HG02798 (cell line): ENCODE measurements around the gene PLIN1.

ENCODE experiments used
- ATAC-seq: cut with Tn5 transposase; IDR thresholded peaks from one replicate; pipeline ENCODE4 v1.9.1; 2021; ENCODE audit warnings: mild to moderate bottlenecking; ENCODE audit not compliant: unreplicated experiment, poor library complexity

Gene PLIN1

DNA sequence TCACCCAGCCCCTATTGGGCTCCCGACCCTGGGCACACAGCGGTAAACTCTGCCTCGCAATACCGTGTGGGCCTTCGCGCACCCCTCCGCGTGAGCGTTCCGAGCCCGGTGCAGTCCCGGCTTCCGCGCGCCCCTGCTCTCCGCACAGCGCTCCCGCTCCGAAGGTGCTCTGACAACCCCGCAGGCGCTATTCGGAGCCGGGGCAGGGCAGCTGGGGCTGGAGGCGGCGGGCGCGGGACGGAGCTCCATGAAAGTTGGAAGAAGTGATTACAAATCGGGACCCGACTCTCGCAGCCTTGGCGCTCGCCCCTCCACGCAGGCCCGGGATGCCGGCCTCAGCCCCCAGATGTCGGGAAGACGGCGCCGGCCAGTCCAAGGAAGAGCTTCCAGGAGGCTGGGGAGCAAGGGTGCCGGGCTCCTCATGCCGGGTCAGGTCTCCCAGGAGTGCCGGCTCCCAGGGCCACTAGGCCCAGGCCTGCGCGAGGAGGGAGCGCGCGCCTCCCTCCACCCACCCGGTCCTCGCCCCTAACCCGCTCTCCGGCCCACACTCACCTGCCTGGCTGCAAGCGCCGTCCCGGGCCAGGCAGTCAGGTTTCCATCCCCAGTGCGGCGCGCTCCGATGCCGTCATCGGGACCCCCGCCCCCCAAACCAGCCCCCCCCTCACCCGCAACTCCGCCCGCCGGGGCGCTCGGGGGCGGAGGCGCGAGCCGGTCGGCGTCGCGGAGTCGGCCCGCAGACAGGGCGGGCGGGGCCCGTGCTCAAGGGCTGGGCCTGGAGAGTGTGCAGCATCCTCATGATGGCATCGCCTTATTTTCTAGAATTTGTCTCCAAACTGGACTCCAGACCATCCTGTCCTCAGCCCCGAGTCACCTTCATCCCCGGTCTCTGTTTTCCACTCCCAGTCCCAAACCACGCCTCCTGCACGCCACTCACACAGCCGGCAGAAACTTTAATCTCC, 24.0 kb downstream of the PLIN1 start, which contains the start of gene KIF7:
KIF7 (minus strand) TSS at position 621 of the 959 bp plus-strand sequence. CDS start 2,537 bp downstream, outside the sequence.
- ATAC-seq: no peak

DNA sequence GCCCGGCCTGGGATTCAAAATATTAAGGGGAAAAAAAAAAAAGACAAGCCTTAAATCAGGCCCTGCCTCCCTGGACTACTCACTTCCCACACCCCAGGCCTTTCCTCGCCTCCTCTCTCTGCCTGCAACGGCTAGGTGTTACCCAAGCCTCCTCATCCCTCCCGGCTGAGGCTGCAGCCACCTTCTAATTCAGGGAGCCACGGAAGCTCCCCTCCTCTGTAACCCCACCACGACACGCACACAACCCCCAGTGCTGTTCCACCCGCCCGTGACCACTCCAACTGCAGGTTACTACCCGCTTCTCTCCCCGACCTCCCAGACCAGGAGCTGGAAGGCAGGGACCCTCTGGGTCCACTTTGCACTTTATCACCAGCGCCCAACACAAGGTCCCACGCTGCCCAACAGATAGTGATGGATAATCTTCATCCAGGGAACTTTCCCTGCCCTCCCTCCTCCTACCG, 24.8 kb downstream of the PLIN1 start:
- ATAC-seq: no peak

DNA sequence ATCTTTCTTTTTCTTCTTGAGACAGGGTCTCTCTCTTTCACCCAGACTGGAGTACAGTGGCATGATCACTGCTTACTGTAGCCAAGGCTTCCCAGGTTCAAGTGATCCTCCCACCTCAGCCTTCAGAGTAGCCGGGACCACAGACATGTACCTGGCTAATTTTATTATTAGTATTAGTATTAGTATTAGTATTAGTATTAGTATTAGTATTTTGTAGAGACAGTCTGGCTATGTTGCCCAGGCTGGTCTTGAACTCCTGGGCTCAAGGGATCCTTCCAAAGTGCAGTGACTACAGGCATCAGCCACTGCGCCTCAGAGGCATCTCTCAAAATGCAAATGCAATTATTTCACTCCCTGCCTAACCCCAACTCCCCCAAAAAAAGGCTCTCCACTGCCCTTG, 25.6 kb downstream of the PLIN1 start:
- no peak for ATAC-seq

DNA sequence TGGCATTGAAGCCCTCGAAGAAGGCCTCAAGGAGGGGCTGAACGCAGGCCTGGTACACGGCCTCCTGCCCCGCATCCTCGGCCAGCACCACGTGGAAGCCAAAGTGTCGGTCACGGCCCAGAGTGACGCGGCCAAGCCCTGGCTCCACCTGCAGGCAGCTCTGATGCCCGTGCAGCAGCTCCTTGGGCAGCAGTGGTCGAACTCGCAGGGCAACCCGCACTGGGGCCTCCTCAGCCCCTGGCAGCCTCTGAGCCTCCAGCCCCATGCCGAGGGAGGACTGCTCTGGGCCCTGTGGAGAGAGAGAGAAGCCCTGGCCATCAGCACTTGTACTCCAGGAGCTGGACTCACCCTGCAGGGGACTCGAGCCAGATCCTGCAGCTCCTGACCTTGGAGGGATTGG, 26.5 kb downstream of the PLIN1 start:
- no peak for ATAC-seq

DNA sequence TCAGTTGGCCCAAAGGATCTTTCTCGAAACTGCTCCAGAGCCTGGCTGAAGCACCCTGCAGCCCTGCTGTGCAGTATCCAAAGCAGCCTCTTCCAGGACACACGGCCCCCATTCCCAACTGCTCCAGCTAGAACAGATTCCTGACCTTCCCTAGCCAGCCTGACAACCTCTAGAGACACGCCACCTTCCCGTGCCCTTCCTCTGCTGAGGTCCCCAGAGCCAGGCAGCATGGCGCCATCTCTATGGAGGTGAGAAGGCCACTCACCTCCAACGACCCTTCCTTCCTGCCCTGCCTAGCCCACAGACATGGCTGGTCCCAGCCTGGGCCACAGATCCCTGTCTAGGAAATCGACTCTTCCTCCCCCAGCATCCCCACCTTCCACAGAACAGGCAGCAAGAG, 27.0 kb downstream of the PLIN1 start:
- ATAC-seq: no peak

DNA sequence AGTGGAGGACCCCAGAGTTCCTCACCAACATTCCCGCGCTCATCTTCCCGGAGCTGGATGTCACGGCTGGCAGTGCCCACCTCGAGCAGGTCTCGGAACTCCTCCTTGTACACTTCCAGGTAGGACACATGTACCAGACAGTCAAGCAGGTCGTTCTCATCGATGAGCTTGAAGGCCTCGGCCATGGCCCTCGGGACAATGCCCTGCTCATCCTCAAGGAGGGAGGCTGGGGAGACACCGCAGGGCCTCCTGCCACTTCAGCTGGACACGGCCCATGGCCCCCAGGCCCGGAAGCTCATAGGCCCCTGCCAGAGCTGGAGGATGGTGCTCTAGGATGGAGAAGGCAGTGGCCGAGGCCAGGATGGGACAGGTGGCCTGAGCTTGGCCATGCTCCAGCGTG, 29.5 kb downstream of the PLIN1 start:
- ATAC-seq: no peak

DNA sequence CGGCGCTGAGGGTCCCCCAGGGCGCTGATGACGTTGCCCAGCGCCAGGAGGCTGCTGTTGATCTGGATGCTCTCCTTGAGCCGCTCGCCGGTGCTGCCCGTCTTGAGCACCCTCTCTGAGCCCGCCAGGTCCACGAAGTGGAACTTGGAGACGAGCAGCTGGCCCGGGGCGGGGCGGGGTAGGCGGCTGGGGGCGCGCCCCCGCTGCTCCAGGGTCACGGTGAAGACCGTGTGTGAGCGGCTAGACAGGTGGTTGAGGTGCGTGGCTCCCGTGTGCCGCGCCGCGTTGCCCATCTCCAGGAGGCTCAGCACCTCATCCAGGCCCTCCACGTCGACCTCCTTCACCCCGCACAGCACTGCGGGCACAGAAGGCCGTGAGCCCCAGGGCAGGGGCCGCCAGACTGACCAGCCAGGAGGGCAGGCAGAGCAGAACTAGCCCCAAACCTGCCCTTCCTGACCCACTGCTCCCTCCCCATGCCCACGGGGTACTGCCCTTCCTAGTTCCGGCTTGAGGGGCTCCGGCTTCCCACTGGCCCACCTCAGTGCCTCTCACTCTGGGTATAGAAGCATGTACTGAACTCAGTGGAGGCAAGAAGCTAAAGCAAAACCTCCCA, 30.0 kb downstream of the PLIN1 start:
- ATAC-seq: no peak

DNA sequence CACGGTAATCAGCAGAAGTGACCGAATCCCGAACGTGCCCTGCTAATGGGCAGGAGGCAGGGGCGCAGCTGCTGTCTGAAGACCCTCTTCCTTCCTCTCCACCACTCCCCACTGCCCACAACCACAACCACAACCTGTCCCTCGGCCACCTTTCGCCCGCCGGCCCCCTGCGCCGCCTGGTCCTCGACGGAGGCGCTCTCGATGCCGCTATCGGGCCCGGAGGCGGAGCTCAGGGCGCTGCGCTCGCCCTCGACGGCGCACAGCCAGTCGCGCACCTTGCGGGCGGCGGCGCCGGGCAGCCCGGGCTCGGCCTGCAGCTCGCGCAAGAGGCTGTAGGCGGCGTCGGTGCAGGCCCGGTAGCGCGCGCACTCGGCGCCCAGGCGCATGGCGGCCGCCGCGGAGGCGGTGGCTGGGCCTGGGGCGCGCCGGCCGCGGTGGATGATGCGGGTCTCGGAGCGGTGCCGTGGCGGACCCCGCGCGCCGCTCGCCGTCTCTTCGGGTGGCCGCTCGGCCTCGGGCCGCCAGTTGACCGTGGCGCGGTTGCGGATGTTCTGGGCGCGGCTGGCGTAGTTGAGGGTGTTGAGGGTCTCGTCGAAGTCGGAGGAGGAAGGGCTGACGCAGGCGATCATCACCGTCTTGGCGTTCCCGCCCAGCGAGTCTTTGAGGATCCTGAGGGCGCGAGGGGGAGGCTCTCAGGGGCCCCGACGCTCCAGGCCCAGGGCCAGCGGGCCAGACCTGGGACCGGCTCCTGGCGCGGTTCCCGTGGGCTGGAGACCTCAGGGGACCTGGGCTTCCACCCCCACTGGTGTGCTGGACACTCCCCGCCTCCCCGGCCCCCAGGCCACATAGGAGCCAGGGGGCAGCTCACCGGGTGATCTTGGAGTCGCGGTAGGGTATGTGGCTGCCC, 30.8 kb downstream of the PLIN1 start:
- ATAC-seq: no peak

DNA sequence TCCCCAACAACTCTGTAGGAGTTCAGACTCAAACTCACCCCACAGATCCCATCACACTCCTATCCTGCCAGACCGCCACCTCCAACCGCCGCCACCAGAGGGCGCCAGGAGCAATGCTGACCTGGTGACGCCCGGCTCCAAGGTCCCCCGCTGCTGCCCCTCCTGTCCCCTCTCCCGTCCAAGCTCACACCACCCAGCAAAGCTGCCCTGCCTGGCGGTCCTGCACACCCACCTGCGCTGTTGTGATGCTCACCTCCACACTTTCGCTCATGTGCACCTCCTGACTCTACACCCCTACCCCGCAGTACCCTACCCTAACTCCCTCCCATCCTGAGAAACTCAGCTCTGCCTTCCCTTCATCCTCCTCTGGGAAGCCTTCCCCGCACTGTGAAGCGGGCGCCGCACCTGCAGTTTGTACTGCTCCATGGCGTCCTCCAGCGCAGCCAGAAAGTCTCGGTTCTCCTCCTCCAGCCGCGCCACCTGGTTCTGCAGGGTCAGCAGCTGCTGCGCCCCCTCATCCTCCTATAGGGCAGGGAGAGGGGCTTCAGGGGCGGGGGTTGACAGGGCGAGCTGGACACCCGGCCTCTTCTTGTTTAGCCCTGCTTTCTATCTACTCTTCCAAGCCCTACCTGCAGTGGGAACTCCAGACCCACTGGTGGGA, 31.8 kb downstream of the PLIN1 start:
- ATAC-seq: no peak

DNA sequence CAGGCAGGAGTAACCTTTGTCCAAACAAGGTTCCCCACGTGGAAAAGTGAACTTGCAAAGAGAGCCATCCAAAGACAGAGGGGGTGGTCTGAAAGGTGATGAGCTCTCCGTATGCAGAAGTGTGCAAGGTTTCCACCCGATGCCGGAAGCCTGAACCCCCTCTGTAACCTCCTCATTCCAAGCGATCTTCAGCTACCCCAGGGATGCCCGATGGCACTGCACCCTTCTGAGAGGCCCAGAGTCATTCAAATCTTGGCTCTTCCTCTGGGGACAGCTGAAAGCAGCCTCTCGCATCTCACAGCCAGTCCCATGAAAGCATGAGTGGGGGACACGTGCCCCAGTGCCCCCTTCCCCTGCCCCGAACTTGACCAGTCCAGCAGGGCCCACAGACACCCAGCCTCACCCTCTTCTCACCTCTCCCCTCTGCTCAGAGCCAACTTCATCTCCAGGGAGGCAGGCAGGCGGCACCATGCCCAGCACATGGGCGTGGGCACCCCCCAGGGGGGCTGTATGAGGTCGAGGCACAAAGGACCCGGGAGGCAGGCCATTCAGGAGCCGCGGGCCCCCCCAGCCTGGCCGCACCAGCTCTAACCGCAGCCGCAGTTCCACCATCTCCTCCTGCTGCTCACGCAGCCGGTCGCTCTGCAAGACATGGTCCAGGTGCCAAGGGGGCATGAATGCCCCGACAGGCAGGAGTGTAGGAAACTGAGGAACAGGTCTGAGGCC, 32.6 kb downstream of the PLIN1 start:
- ATAC-seq: no peak

DNA sequence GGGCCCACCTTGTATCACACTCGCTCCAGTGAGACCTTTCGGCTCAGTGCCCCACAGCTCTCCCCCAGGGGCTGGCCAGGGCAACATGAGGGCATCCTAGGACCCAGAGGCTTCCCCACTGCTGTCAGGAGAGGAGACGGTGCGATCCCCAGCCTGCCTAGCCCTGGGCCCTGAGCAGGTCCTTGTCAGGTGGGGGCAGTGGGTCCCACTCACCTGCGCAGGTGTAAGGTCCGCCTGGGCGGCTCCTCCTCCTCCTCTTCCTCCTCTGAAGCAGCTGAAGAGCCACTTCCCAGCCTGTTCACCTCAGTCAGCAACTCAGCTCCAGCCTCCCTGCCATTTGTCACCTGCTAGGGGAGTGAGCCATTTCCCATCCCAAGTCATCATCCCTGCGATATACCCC, 33.5 kb downstream of the PLIN1 start:
- ATAC-seq: no peak

DNA sequence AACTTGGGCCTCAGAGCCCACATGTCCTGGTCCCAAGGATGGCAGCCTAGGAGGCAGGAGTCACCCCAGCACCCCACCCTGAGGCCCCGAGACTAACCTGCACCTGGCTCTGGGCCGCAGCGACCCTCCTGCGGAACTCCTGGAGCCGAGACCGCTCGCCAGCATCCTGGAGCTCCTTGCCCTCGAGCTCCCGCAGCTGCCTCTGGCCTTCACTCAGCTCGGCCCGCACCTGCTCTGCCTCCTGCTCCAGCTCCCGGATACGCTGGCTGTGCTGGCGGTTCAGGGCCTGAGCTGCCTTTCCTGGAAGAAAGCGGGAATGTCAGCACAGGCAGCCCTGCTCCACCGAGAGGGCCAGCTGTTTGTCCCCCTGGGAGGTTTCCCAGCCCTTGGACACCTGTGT, 37.1 kb downstream of the PLIN1 start:
- ATAC-seq: no peak

DNA sequence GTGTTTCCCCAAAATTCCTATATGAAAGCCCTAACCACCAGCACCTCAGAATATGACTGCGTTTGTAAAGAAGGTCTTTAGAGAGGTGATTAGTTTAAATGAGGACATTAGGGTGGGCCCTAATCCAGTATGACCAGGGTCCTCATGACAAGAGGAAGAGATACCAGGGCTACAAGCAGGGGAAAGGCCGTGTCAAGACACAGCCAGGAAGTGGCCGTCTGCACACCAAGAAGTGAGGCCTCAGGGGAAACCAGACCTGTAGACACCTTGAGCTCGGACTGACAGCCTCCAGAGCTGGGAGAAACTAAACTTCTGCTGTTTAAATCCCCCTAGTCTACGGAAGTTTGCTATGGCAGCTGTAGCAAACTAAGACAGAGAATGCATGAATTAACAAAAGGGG, 38.1 kb downstream of the PLIN1 start:
- ATAC-seq: no peak

DNA sequence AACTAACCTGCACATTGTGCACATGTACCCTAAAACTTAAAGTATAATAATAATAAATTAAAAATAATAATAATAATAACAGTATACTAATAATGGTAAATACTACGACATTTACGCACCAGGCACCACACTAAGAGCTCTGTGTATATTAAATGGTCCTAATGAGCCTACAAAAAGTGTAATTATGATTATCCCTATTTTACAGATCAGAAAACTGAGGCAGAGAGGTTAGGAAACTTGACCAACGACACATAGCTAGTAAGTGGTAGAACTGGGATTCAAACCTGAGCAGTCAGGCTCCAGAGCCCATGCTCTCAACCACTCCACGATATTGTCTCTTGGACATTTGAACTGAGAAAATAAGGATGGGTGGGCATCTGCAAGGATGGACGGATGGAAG, 38.9 kb downstream of the PLIN1 start:
- no peak for ATAC-seq

DNA sequence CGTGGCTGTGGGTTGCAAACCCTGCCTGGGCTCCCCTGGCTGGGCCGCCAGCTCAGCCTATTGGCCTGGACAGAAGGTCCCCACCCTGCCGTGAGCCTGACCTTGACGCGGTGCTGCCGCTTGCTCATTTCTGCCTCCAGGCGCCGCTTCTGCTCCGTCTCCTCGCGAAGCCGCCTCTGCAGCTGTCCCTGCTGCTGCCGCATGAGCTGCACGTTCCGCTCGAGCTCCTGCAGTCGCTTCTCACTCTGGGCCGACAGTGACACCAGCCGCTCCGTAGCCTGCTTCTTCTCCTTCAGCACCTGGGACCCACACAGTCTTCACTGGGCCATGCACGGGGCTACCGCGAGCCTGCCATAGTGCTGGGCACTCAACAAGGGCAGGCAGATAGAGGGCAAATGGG, 45.6 kb downstream of the PLIN1 start:
- no peak for ATAC-seq

DNA sequence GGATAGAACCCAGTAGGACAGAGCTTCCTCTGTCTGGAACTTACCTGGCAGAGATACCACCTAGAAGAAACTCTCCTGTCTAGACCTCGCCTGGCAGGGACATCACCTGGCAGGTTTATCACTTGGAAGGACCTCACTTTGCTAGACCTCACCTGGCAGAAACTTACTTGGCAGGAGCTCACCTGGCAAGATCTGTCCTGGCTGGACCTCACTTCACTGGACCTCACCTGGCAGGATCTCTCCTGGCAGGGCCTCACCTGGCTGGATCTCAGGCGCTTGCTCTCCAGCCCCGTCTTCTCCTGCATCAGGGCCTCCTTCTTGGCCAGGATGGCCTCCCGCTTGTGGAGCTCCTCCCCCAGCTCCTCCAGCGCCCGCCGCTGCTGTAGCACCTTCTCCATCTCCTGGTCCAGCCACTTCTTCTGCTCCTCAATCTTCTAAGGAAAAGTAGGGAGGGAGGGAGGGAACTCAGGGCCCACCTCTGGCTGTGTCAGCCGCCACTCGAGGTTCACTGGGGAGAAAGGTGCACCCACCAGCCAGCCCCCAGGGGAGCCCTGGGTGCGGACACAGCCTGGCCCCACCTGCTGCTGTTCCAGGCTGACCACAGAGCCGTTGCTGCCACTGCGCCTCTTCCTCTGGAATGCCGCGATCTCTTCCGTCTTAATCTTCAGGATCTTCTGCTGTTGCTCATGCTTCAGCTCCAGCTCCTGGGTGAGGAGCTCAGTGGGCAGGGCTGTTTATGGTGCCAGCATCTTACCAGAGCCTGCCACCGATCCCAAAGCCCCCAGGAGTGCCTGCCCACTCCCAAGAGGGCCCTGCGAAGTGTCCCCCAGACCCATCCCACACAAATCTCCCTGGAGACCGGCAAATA, 46.4 kb downstream of the PLIN1 start:
- no peak for ATAC-seq

DNA sequence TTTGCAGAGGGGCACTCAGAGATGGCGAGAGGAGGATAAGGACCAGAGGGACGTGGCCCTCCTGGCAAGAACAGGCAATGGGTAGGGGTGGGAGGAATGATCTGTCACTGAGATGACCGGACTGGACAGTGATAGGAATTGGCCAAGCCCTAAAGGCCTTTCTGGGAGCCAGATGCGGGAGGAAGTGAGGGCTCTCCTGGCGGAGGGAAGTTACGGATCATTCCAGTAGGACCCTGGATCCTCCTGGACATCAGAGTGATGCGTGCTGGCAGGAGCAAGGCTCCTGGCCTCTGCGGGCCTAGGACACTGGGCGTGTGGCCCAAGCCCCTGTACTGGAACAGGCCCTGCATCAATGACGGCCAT, 47.3 kb downstream of the PLIN1 start:
- no peak for ATAC-seq
